H9 (cell line): ENCODE measurements around the gene SGIP1. TPM values are rescaled to one million over a fixed set of nuclear protein-coding genes. Genes with fewer than 3 reads are reported as not detected.

Source experiments
- DNase-seq: peaks from one replicate; pipeline ENCODE4 v3.0.0-alpha.2; 2017
- H2AFZ ChIP-seq: one replicate; pipeline ENCODE4 v1.6.1; 2013; ENCODE audit warnings: mild to moderate bottlenecking, low read length, control low read depth, moderate library complexity
- H2AK5ac ChIP-seq: 2 replicates; pipeline ENCODE4 v1.6.1; 2013; ENCODE audit warnings: low read length, control low read depth, mixed read lengths; ENCODE audit not compliant: insufficient read length
- H2BK120ac ChIP-seq: one replicate; pipeline ENCODE4 v1.6.1; 2013; ENCODE audit warnings: low read depth, mild to moderate bottlenecking, low read length, control low read depth, inconsistent platforms; ENCODE audit not compliant: poor library complexity, severe bottlenecking
- H2BK12ac ChIP-seq: 2 replicates; pipeline ENCODE4 v1.6.1; 2013; ENCODE audit warnings: low read length, control low read depth, mixed read lengths, low read depth; ENCODE audit not compliant: insufficient read length
- H2BK15ac ChIP-seq: 2 replicates; pipeline ENCODE4 v1.6.1; 2013; ENCODE audit warnings: low read depth, low read length, control low read depth
- H2BK20ac ChIP-seq: one replicate; pipeline ENCODE4 v1.6.1; 2013; ENCODE audit warnings: low read depth, mild to moderate bottlenecking, low read length, control low read depth, inconsistent platforms; ENCODE audit not compliant: poor library complexity, severe bottlenecking
- H2BK5ac ChIP-seq: 2 replicates; pipeline ENCODE4 v1.6.1; 2013; ENCODE audit warnings: low read length, control low read depth, mixed read lengths; ENCODE audit not compliant: insufficient read length
- H3K14ac ChIP-seq: 2 replicates; pipeline ENCODE4 v1.6.1; 2013; ENCODE audit warnings: low read length, control low read depth; ENCODE audit not compliant: insufficient read depth
- H3K18ac ChIP-seq: 2 replicates; pipeline ENCODE4 v1.6.1; 2013; ENCODE audit warnings: low read depth, mild to moderate bottlenecking, mixed read lengths, low read length, control low read depth; ENCODE audit not compliant: insufficient read length
- H3K23ac ChIP-seq: 2 replicates; pipeline ENCODE4 v1.6.1; 2013; ENCODE audit warnings: low read length, control low read depth, mixed read lengths, low read depth; ENCODE audit not compliant: insufficient read length
- H3K23me2 ChIP-seq: 2 replicates; pipeline ENCODE4 v1.6.1; 2013; ENCODE audit warnings: low read depth, mild to moderate bottlenecking, mixed read lengths, low read length, control low read depth; ENCODE audit not compliant: insufficient read length, poor library complexity, severe bottlenecking
- H3K27ac ChIP-seq: 2 replicates; pipeline ENCODE4 v1.5.1; 2013; ENCODE audit warnings: low read length, control low read depth, mixed read lengths, low read depth; ENCODE audit not compliant: insufficient read length
- H3K27me3 ChIP-seq: 2 replicates; pipeline ENCODE4 v1.6.1; 2013; ENCODE audit warnings: low read length, control low read depth, inconsistent platforms; ENCODE audit not compliant: insufficient read depth
- H3K4ac ChIP-seq: 2 replicates; pipeline ENCODE4 v1.6.1; 2013; ENCODE audit warnings: low read depth, mild to moderate bottlenecking, control low read depth, inconsistent platforms, low read length, moderate library complexity
- H3K4me1 ChIP-seq: 2 replicates; pipeline ENCODE4 v1.6.1; 2013; ENCODE audit warnings: low read length, control low read depth, inconsistent platforms; ENCODE audit not compliant: insufficient read depth
- H3K4me2 ChIP-seq: 2 replicates; pipeline ENCODE4 v1.6.1; 2013; ENCODE audit warnings: low read length, control low read depth, mixed read lengths; ENCODE audit not compliant: insufficient read length, insufficient read depth
- H3K56ac ChIP-seq: 2 replicates; pipeline ENCODE4 v1.6.1; 2013; ENCODE audit warnings: low read depth, mild to moderate bottlenecking, mixed read lengths, low read length, control low read depth; ENCODE audit not compliant: insufficient read length
- H3K79me1 ChIP-seq: 2 replicates; pipeline ENCODE4 v1.6.1; 2013; ENCODE audit warnings: low read depth, mild to moderate bottlenecking, moderate library complexity, low read length, control low read depth, inconsistent platforms; ENCODE audit not compliant: insufficient read depth, poor library complexity, severe bottlenecking
- H3K79me2 ChIP-seq: 2 replicates; pipeline ENCODE4 v1.6.1; 2013; ENCODE audit warnings: low read length, control low read depth, inconsistent platforms; ENCODE audit not compliant: insufficient read depth
- H3K9ac ChIP-seq: 2 replicates; pipeline ENCODE4 v1.6.1; 2013; ENCODE audit warnings: low read length, control low read depth, mixed read lengths; ENCODE audit not compliant: insufficient read length; ENCODE audit errors: extremely low read depth
- H3K9me3 ChIP-seq: one replicate; pipeline ENCODE4 v1.6.1; 2013; ENCODE audit warnings: low read depth, low read length, inconsistent platforms; ENCODE audit not compliant: control insufficient read depth
- H3T11ph ChIP-seq: one replicate; pipeline ENCODE4 v1.6.1; 2013; ENCODE audit warnings: mild to moderate bottlenecking, low read length, control low read depth, inconsistent platforms
- H4K20me1 ChIP-seq: one replicate; pipeline ENCODE4 v1.6.1; 2013; ENCODE audit not compliant: control insufficient read depth, insufficient read length, insufficient read depth
- H4K5ac ChIP-seq: 2 replicates; pipeline ENCODE4 v1.6.1; 2013; ENCODE audit warnings: low read depth, mild to moderate bottlenecking, mixed read lengths, low read length, control low read depth; ENCODE audit not compliant: insufficient read length
- H4K8ac ChIP-seq: replicated peaks from 2 replicates; pipeline ENCODE4 v1.6.1; 2013; ENCODE audit warnings: low read length, control low read depth, mixed read lengths, low read depth; ENCODE audit not compliant: insufficient read length
- H4K91ac ChIP-seq: 2 replicates; pipeline ENCODE4 v1.6.1; 2013; ENCODE audit warnings: low read depth, mild to moderate bottlenecking, moderate library complexity, mixed read lengths, low read length, control low read depth; ENCODE audit not compliant: insufficient read length
- H3K27ac Mint-ChIP-seq, 3 experiments: 2 replicates in 2 of 3; 3 replicates in 1 of 3; pipeline ENCODE4 v1.8.0; 2020 to 2021; ENCODE audit warnings: mixed read lengths in 3 of 3, mild to moderate bottlenecking in 1 of 3, moderate library complexity in 1 of 3
- H3K27me3 Mint-ChIP-seq: 2 replicates; pipeline ENCODE4 v1.8.0; 2021; ENCODE audit warnings: low read depth, mild to moderate bottlenecking, moderate library complexity, mixed read lengths
- H3K36me3 Mint-ChIP-seq, 3 experiments: 2 replicates in 2 of 3; 3 replicates in 1 of 3; pipeline ENCODE4 v1.8.0; 2020 to 2021; ENCODE audit warnings: low read depth in 3 of 3, mixed read lengths in 3 of 3; ENCODE audit not compliant: insufficient read depth in 1 of 3
- H3K4me1 Mint-ChIP-seq, 2 experiments: 2 replicates each; pipeline ENCODE4 v1.8.0; 2020; ENCODE audit warnings: mixed read lengths in 2 of 2
- H3K4me3 Mint-ChIP-seq, 2 experiments: 2 replicates in 1 of 2; 3 replicates in 1 of 2; pipeline ENCODE4 v1.8.0; 2020 to 2021; ENCODE audit warnings: mild to moderate bottlenecking in 2 of 2, mixed read lengths in 2 of 2, moderate library complexity in 1 of 2
- H3K9me3 Mint-ChIP-seq, 2 experiments: 2 replicates in 1 of 2; 3 replicates in 1 of 2; pipeline ENCODE4 v1.8.0; 2020; ENCODE audit warnings: mild to moderate bottlenecking in 2 of 2, mixed read lengths in 2 of 2, moderate library complexity in 1 of 2
- WGBS: extraction: QIAGEN DNeasy Blood & Tissue Kit; methylation state at CpG from one replicate; pipeline ENCODE4 v1.1.7; 2013; ENCODE audit warnings: missing lambda C conversion rate, low lambda C conversion rate, mixed read lengths; ENCODE audit not compliant: insufficient read length; ENCODE audit errors: extremely low coverage; 5-methylcytosine and 5-hydroxymethylcytosine counted together
- total RNA-seq: library from RNA; stranded (reverse); gene quantifications from 2 replicates; pipeline ENCODE4 v1.2.1, GENCODE V29; 2021
- TF ChIP-seq, protein P1 (sequence below): fragments of 200-600 bp; sonication (generic); conservative IDR thresholded peaks from 3 replicates; pipeline ENCODE4 v1.8.0; 2021; ENCODE audit warnings: antibody characterized with exemption, mild to moderate bottlenecking

Gene SGIP1
- total RNA-seq, 1 experiment from 2014 or later, result 1.5 TPM

DNA sequence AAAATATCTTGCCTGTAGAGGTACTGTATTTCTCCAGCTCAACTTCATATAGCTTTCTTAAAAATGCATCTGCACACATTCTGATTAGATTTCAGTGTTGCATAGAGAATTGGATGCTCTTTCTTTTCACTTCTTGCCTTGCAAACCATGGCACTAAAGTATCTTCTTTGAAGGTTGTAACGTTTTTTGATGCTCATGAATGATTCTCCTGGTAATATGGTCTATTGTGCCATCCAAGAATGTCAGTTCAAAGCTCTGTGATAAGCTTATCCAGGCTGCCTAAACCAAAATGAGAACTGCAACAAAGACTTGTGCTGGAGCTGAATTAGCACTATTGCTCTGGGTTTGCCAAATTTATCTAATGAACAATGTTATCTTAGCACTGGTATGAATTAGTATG, 1.9 kb downstream of the SGIP1 start:
- Histone ChIP-seq H2BK15ac (no peak overlapping the region), H4K91ac (no peak overlapping the region), H3K4ac (no peak overlapping the region), H3T11ph (no peak overlapping the region), H3K4me2 (no peak overlapping the region), H3K27me3 (peaks cover 4% of the 10 kb centered on the region; the same call in 1 of the 2 replicates), H3K14ac (no peak overlapping the region), H4K5ac (no peak overlapping the region), H2AFZ (no peak overlapping the region), H3K18ac (no peak overlapping the region), H3K23ac (no peak overlapping the region), H3K79me1 (no peaks in the 10 kb centered on the region), H3K9ac (no peak overlapping the region), H3K4me1 (peaks cover 5% of the 10 kb centered on the region), H3K23me2 (peaks cover 13% of the 10 kb centered on the region), H2BK120ac (no peak overlapping the region), H2AK5ac (no peak overlapping the region), H4K8ac (no peak overlapping the region), H3K56ac (no peak overlapping the region), H2BK20ac (no peak overlapping the region), H3K79me2 (no peaks in the 10 kb centered on the region), H3K9me3 (no peaks in the 10 kb centered on the region), H4K20me1 (no peaks in the 10 kb centered on the region), H3K27ac (no peak overlapping the region), H2BK12ac (no peak overlapping the region), H2BK5ac (no peak overlapping the region)
- WGBS, result no CpG with 5 or more reads among the region's 1 CpG
- Mint-ChIP-seq H3K27me3 (peaks cover 41% of the 10 kb centered on the region), H3K9me3 (no peaks in the 10 kb centered on the region), H3K27ac (no peak overlapping the region), H3K4me3 (no peak overlapping the region), H3K4me1 (peaks cover 28 to 32% of the 10 kb centered on the region in 2 experiments), H3K36me3 (no peaks in the 10 kb centered on the region)
- TF ChIP-seq, protein P1, sequence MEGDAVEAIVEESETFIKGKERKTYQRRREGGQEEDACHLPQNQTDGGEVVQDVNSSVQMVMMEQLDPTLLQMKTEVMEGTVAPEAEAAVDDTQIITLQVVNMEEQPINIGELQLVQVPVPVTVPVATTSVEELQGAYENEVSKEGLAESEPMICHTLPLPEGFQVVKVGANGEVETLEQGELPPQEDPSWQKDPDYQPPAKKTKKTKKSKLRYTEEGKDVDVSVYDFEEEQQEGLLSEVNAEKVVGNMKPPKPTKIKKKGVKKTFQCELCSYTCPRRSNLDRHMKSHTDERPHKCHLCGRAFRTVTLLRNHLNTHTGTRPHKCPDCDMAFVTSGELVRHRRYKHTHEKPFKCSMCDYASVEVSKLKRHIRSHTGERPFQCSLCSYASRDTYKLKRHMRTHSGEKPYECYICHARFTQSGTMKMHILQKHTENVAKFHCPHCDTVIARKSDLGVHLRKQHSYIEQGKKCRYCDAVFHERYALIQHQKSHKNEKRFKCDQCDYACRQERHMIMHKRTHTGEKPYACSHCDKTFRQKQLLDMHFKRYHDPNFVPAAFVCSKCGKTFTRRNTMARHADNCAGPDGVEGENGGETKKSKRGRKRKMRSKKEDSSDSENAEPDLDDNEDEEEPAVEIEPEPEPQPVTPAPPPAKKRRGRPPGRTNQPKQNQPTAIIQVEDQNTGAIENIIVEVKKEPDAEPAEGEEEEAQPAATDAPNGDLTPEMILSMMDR, result no peak
- DNase-seq, result no peak
